PC-3 (cell line): ENCODE data around the gene IL17REL. TPM values are rescaled to one million over a fixed set of nuclear protein-coding genes. Genes with fewer than 3 reads are reported as not detected.

Experiments used
- ATAC-seq: fragments of 200-7000 bp; cut with Tn5 transposase; 2 replicates; pipeline ENCODE4 v1.9.1; 2020; ENCODE audit warnings: mild to moderate bottlenecking, moderate library complexity
- BruUV-seq: library from RNA; stranded (reverse); fragments of 400-500 nt; replicated peaks from 2 replicates; lab custom pipeline; 2021; lab: Mats Ljungman, UMichigan
- CTCF ChIA-PET: fragments of 300-600 bp; sonication (Branson Sonifier 250); formaldehyde crosslinking; loops from one replicate; lab custom pipeline; 2022; ENCODE audit warnings: antibody characterized with exemption; lab: Charles Lee
- POLR2A ChIA-PET: fragments of 300-600 bp; sonication (Branson Sonifier 250); formaldehyde crosslinking; loops from one replicate; lab custom pipeline; 2022; ENCODE audit warnings: antibody characterized with exemption; ENCODE audit not compliant: unreplicated experiment; lab: Charles Lee
- DNase-seq: peaks from one replicate; pipeline ENCODE4 v3.0.0-alpha.2; 2015
- H2AFZ ChIP-seq: fragments of 300-600 bp; sonication (generic); 2 replicates; pipeline ENCODE4 v1.6.0; 2016; ENCODE audit warnings: antibody characterized with exemption, low read length
- H3F3A ChIP-seq: fragments of 300-600 bp; sonication (generic); one replicate; pipeline ENCODE4 v1.6.0; 2017; ENCODE audit warnings: antibody characterized with exemption, low read length, control low read depth, mild to moderate bottlenecking; ENCODE audit not compliant: unreplicated experiment
- H3K27ac ChIP-seq: fragments of 300-600 bp; sonication (generic); 2 replicates; pipeline ENCODE4 v1.5.1; 2016; ENCODE audit warnings: mild to moderate bottlenecking, low read length
- H3K27me3 ChIP-seq: fragments of 300-600 bp; sonication (generic); 2 replicates; pipeline ENCODE4 v1.6.1; 2016; ENCODE audit warnings: low read length, mixed read lengths
- H3K36me3 ChIP-seq: fragments of 300-600 bp; sonication (generic); 2 replicates; pipeline ENCODE4 v1.6.1; 2016; ENCODE audit warnings: low read depth, mixed run types, low read length, mixed read lengths
- H3K4me1 ChIP-seq: fragments of 300-600 bp; sonication (generic); 2 replicates; pipeline ENCODE4 v1.5.1; 2016; ENCODE audit warnings: low read length; ENCODE audit not compliant: insufficient read depth
- H3K4me2 ChIP-seq: fragments of 300-600 bp; sonication (generic); 2 replicates; pipeline ENCODE4 v1.6.0; 2016; ENCODE audit warnings: low read length
- H3K4me3 ChIP-seq: fragments of 300-600 bp; sonication (generic); 2 replicates; pipeline ENCODE4 v1.5.1; 2016; ENCODE audit warnings: mild to moderate bottlenecking, low read length, mixed read lengths
- H3K79me2 ChIP-seq: fragments of 300-600 bp; sonication (generic); 2 replicates; pipeline ENCODE4 v1.6.1; 2017; ENCODE audit warnings: low read length, mixed read lengths
- H3K9ac ChIP-seq: fragments of 300-600 bp; sonication (generic); 2 replicates; pipeline ENCODE4 v1.6.0; 2016; ENCODE audit warnings: mild to moderate bottlenecking, low read length
- H3K9me2 ChIP-seq: fragments of 300-600 bp; sonication (generic); replicated peaks from 2 replicates; pipeline ENCODE4 v1.6.1; 2016; ENCODE audit warnings: mixed run types, low read length, mixed read lengths
- H3K9me3 ChIP-seq: fragments of 300-600 bp; sonication (generic); 2 replicates; pipeline ENCODE4 v1.6.1; 2016; ENCODE audit warnings: low read length, mixed read lengths
- H4K20me1 ChIP-seq: fragments of 300-600 bp; sonication (generic); 2 replicates; pipeline ENCODE4 v1.6.1; 2016; ENCODE audit warnings: low read length, mixed read lengths
- CTCF ChIP-seq: fragments of 300-600 bp; sonication (generic); conservative IDR thresholded peaks from 2 replicates; pipeline ENCODE4 v1.5.1; 2017; ENCODE audit warnings: antibody characterized with exemption, low read depth, mild to moderate bottlenecking, low read length
- EZH2 ChIP-seq: fragments of 300-600 bp; sonication (generic); IDR thresholded peaks from one replicate; pipeline ENCODE4 v1.6.1; 2017; ENCODE audit warnings: antibody characterized with exemption, mild to moderate bottlenecking, low read length; ENCODE audit not compliant: unreplicated experiment
- EZH2phosphoT487 ChIP-seq: fragments of 300-600 bp; sonication (generic); IDR thresholded peaks from 2 replicates; pipeline ENCODE4 v1.6.1; 2018; ENCODE audit warnings: mild to moderate bottlenecking, antibody characterized with exemption, low read length, borderline replicate concordance
- intact Hi-C: fragments of 100-400 bp; cut with micrococcal nuclease; formaldehyde crosslinking; loops from 2 replicates; pipeline ENCODE4 v1.9.0; 2023
- total RNA-seq: library from RNA; depleted of rRNA; stranded (reverse); fragments of >200 nt; gene quantifications from 2 replicates; pipeline ENCODE4 v1.2.3, GENCODE V29; 2014

Gene IL17REL
- total RNA-seq, 1 experiment from 2014 or later, result 0.04 TPM

GRCh38 chr22:49951000-49951677 is 61.4 kb downstream of the IL17REL start:
- no peaks in the 10 kb centered on the region for H3K9me2 ChIP-seq
- H3K9ac ChIP-seq, result peak overlapping the region; percentile 58
- intact Hi-C loops, result no loop called here
- peak overlapping the region; percentile 84 for H3K27ac ChIP-seq
- no peaks in the 10 kb centered on the region for H3K79me2 ChIP-seq
- no peaks in the 10 kb centered on the region for H3K36me3 ChIP-seq
- H3K9me3 ChIP-seq, result no peaks in the 10 kb centered on the region
- H3K4me3 ChIP-seq, result no peak overlapping the region
- no peaks in the 10 kb centered on the region for H4K20me1 ChIP-seq
- no peaks in the 10 kb centered on the region for H3K27me3 ChIP-seq
- H2AFZ ChIP-seq, result no peak overlapping the region
- H3F3A ChIP-seq, result no peaks in the 10 kb centered on the region
- H3K4me2 ChIP-seq, result peak overlapping the region; percentile 56
- DNase-seq, result peak; percentile 91
- BruUV-seq, result no TSS peak
- TF ChIP-seq EZH2 (no peak), EZH2phosphoT487 (peak; percentile 96), CTCF (no peak)
- POLR2A ChIA-PET, result no interaction called here
- peak; percentile 59 for ATAC-seq
- CTCF ChIA-PET, result no interaction called here
- peaks cover 42% of the 10 kb centered on the region for H3K4me1 ChIP-seq

- Histone ChIP-seq H2AFZ (no peak overlapping the region), H3K9ac (peak overlapping the region; percentile 56), H3K27ac (peak overlapping the region; percentile 84), H3K9me2 (no peaks in the 10 kb centered on the region), H3K4me2 (peak overlapping the region; percentile 56), H4K20me1 (no peaks in the 10 kb centered on the region), H3K9me3 (no peaks in the 10 kb centered on the region), H3K27me3 (no peaks in the 10 kb centered on the region), H3K4me3 (no peak overlapping the region), H3K36me3 (no peaks in the 10 kb centered on the region), H3K4me1 (peaks cover 42% of the 10 kb centered on the region), H3K79me2 (no peaks in the 10 kb centered on the region), H3F3A (no peaks in the 10 kb centered on the region)
- DNase-seq (no peak), ATAC-seq (no peak)
- intact Hi-C loops, result no loop called here
- TF ChIP-seq EZH2phosphoT487 (no peak), EZH2 (no peak), CTCF (no peak)
- POLR2A ChIA-PET, result no interaction called here
- BruUV-seq, result no TSS peak
- CTCF ChIA-PET, result no interaction called here
These were observed 62.1 kb downstream of the IL17REL start for GRCh38 chr22:49950396-49950994.

GRCh38 chr22:49949914-49950292 is 62.7 kb downstream of the IL17REL start:
- H3K4me3 ChIP-seq, result no peak overlapping the region
- no peaks in the 10 kb centered on the region for H4K20me1 ChIP-seq
- no peaks in the 10 kb centered on the region for H3F3A ChIP-seq
- peak overlapping the region; percentile 58 for H3K9ac ChIP-seq
- DNase-seq (no peak), ATAC-seq (no peak)
- H3K36me3 ChIP-seq, result no peaks in the 10 kb centered on the region
- ChIA-PET POLR2A (interaction anchor here (0.7 kb wide), 1 partner anchor 12 kb away, joined by 4 read pairs; no protein-coding TSS in a partner anchor), CTCF (no interaction called here)
- peak overlapping the region; percentile 71; the same call in 1 of the 2 replicates for H3K4me2 ChIP-seq
- TF ChIP-seq EZH2 (no peak), CTCF (no peak)
- no peaks in the 10 kb centered on the region for H3K79me2 ChIP-seq
- no peaks in the 10 kb centered on the region for H3K9me3 ChIP-seq
- intact Hi-C loops, result no loop called here
- H3K27ac ChIP-seq, result peak overlapping the region; percentile 81
- H3K4me1 ChIP-seq, result peaks cover 42% of the 10 kb centered on the region
- BruUV-seq, result no TSS peak
- H3K27me3 ChIP-seq, result no peaks in the 10 kb centered on the region
- no peak overlapping the region for H2AFZ ChIP-seq
- H3K9me2 ChIP-seq, result no peaks in the 10 kb centered on the region
